Mesendoderm (in vitro differentiated cells): ENCODE measurements around the gene BOK.
"Not testable (repeated sequence)": the region's sequence is repeated elsewhere in the genome, so short reads cannot be mapped to it uniquely, and the experiment has no call there.

Source experiments
- DNase-seq: peaks from one replicate; pipeline ENCODE4 v3.0.0; 2013
- H2AK5ac ChIP-seq: 2 replicates; pipeline ENCODE4 v1.6.1; 2013; ENCODE audit warnings: low read length, inconsistent platforms
- H2BK120ac ChIP-seq: 2 replicates; pipeline ENCODE4 v1.6.1; 2013; ENCODE audit warnings: low read depth, mild to moderate bottlenecking, low read length, moderate library complexity, mixed read lengths
- H2BK15ac ChIP-seq: replicated peaks from 2 replicates; pipeline ENCODE4 v1.6.1; 2013; ENCODE audit warnings: low read depth, mild to moderate bottlenecking, moderate library complexity
- H2BK5ac ChIP-seq: 2 replicates; pipeline ENCODE4 v1.6.1; 2013; ENCODE audit warnings: low read length, inconsistent platforms
- H3K18ac ChIP-seq: 2 replicates; pipeline ENCODE4 v1.6.1; 2013; ENCODE audit warnings: mild to moderate bottlenecking, low read length, mixed read lengths
- H3K23ac ChIP-seq: one replicate; pipeline ENCODE4 v1.6.1; 2013; ENCODE audit warnings: low read length
- H3K27ac ChIP-seq: 2 replicates; pipeline ENCODE4 v1.5.1; 2013; ENCODE audit warnings: low read depth, mild to moderate bottlenecking, inconsistent platforms, low read length, moderate library complexity
- H3K27me3 ChIP-seq: 2 replicates; pipeline ENCODE4 v1.6.1; 2013; ENCODE audit warnings: low read length, control low read depth, mild to moderate bottlenecking, inconsistent platforms; ENCODE audit not compliant: insufficient read depth, poor library complexity
- H3K36me3 ChIP-seq: 2 replicates; pipeline ENCODE4 v1.6.1; 2013; ENCODE audit warnings: low read length, inconsistent platforms; ENCODE audit not compliant: control insufficient read depth, insufficient read depth
- H3K4ac ChIP-seq: one replicate; pipeline ENCODE4 v1.6.1; 2013; ENCODE audit warnings: low read depth, mild to moderate bottlenecking, low read length, moderate library complexity
- H3K4me1 ChIP-seq: 2 replicates; pipeline ENCODE4 v1.6.1; 2013; ENCODE audit warnings: low read depth, low read length, inconsistent platforms; ENCODE audit not compliant: control insufficient read depth
- H3K4me2 ChIP-seq: 2 replicates; pipeline ENCODE4 v1.6.1; 2013; ENCODE audit warnings: low read length
- H3K4me3 ChIP-seq: 2 replicates; pipeline ENCODE4 v1.5.1; 2013; ENCODE audit warnings: mild to moderate bottlenecking, low read length
- H3K56ac ChIP-seq: one replicate; pipeline ENCODE4 v1.6.1; 2013; ENCODE audit warnings: low read length
- H3K79me1 ChIP-seq: 2 replicates; pipeline ENCODE4 v1.6.1; 2013; ENCODE audit warnings: low read length, inconsistent platforms
- H3K79me2 ChIP-seq: 2 replicates; pipeline ENCODE4 v1.6.1; 2013; ENCODE audit warnings: mild to moderate bottlenecking, low read length; ENCODE audit not compliant: control insufficient read depth, insufficient read depth
- H3K9ac ChIP-seq: 2 replicates; pipeline ENCODE4 v1.6.1; 2013; ENCODE audit warnings: low read length, inconsistent platforms
- H4K5ac ChIP-seq: one replicate; pipeline ENCODE4 v1.6.1; 2013; ENCODE audit warnings: low read length
- H4K8ac ChIP-seq: one replicate; pipeline ENCODE4 v1.6.1; 2013; ENCODE audit warnings: low read depth, mild to moderate bottlenecking, control low read depth, low read length, moderate library complexity
- WGBS: extraction: QIAGEN DNeasy Blood & Tissue Kit; methylation state at CpG from one replicate; pipeline ENCODE4 v1.1.7; 2013; ENCODE audit warnings: low lambda C conversion rate, missing lambda C conversion rate; ENCODE audit not compliant: insufficient coverage; ENCODE audit errors: extremely low coverage; 5-methylcytosine and 5-hydroxymethylcytosine counted together

BOK gene

DNA sequence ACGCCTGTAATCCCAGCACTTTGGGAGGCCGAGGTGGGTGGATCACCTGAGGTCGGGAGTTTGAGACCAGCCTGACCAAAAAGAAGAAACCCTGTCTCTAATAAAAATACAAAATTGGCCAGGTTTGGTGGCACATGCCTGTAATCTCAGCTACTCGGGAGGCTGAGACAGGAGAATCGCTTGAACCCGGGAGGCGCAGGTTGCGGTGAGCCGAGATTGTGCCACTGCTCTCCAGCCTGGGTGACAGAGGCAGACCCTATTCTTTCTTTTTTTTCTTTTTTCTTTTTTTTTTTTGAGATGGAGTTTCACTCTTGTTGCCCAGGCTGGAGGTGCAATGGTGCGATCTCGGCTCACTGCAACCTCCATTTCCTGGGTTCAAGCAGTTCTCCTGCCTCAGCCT lies 7.5 kb downstream of the BOK start:
- H3K4me2 ChIP-seq, DNase-seq, H3K27ac ChIP-seq, H3K27me3 ChIP-seq, H4K5ac ChIP-seq, H2BK5ac ChIP-seq, H3K18ac ChIP-seq, H2AK5ac ChIP-seq, H3K36me3 ChIP-seq, H3K4ac ChIP-seq, H2BK120ac ChIP-seq, H4K8ac ChIP-seq, H3K4me1 ChIP-seq, H3K56ac ChIP-seq, H2BK15ac ChIP-seq, H3K4me3 ChIP-seq, H3K79me2 ChIP-seq, H3K9ac ChIP-seq, H3K23ac ChIP-seq: not testable (repeated sequence)
- H3K79me1 ChIP-seq: peaks cover 16% of the 10 kb centered on the region
- no CpG with 5 or more reads among the region's 11 CpGs for WGBS

DNA sequence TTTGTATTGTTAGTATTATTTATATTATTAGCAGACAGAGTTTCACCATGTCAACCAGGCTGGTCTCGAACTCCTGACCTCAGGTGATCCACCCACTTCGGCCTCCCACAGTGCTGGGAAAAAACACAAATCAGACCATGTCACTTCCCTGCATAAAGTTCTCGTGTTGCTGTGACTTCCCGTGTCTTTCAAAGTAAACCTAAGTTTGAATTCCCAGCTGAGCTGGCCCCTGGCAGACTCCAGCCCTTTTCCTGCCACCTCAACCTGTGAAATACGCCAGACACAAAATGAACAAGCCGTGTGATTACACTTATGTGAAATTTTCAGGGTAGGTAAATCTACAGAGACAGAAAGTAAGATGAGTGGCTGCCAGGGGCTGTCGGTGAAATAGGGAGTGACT lies 7.9 kb downstream of the BOK start:
- Histone ChIP-seq H3K79me2 (peaks cover 5% of the 10 kb centered on the region), H2BK5ac (no peak overlapping the region), H3K4me3 (no peak overlapping the region), H4K5ac (no peak overlapping the region), H3K9ac (no peak overlapping the region), H2BK120ac (no peak overlapping the region), H3K18ac (no peak overlapping the region), H4K8ac (no peak overlapping the region), H3K4me2 (no peak overlapping the region), H3K36me3 (peaks cover 1% of the 10 kb centered on the region), H3K4ac (no peak overlapping the region), H3K79me1 (peaks cover 16% of the 10 kb centered on the region), H3K4me1 (no peaks in the 10 kb centered on the region), H3K56ac (no peak overlapping the region), H2AK5ac (no peak overlapping the region), H3K27ac (no peak overlapping the region), H2BK15ac (no peak overlapping the region), H3K23ac (no peak overlapping the region), H3K27me3 (no peaks in the 10 kb centered on the region)
- no CpG with 5 or more reads among the region's 7 CpGs for WGBS
- DNase-seq: no peak

DNA sequence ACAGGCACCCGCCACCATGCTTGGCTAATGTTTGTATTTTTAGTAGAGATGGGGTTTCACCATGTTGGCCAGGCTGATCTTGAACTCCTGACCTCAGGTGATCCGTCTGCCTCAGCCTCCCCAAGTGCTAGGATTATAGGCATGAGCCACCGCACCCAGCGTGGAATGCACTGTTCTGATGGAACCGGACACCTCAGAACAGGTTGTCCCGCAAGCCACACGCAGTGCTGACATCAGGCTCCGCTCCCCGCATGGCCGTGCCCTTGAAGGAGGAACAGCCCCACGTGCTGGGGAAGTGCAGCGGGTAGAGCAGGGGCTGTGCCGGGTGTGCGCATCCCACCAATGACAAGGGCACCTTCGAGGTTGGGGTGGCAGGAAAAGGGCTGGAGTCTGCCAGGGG lies 8.7 kb downstream of the BOK start:
- H3K36me3 ChIP-seq, H3K4ac ChIP-seq, H4K8ac ChIP-seq, H3K56ac ChIP-seq, H4K5ac ChIP-seq, H3K18ac ChIP-seq, H3K4me3 ChIP-seq, H3K4me2 ChIP-seq, H3K79me2 ChIP-seq, H2BK5ac ChIP-seq, H3K23ac ChIP-seq, H3K27me3 ChIP-seq, H2BK120ac ChIP-seq, H3K27ac ChIP-seq, H3K9ac ChIP-seq, H2BK15ac ChIP-seq, DNase-seq, H2AK5ac ChIP-seq, H3K4me1 ChIP-seq: not testable (repeated sequence)
- no CpG with 5 or more reads among the region's 15 CpGs for WGBS
- peaks cover 14% of the 10 kb centered on the region for H3K79me1 ChIP-seq

DNA sequence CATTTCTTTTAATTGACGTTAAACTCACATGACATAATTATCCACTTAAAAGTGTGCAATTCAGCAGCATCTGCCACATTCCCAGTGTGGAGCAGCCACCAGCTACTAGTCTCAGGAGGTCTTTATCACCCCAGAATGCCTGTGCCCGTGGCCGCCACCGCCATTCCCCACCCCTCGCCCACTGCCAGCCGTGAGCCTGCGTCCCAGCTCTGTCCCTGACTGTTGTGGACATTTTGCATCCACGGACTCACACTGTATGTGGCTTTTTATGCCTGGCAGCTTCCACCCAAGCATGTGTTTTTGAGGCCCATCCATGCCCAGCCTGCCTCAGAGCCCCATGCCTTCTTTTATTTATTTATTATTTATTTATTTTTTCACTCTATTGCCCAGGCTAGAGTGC lies 9.2 kb downstream of the BOK start:
- H3K4me3 ChIP-seq: no peak overlapping the region
- no peak overlapping the region for H3K18ac ChIP-seq
- no peak overlapping the region for H3K9ac ChIP-seq
- H4K8ac ChIP-seq: no peak overlapping the region
- H3K27me3 ChIP-seq: no peaks in the 10 kb centered on the region
- WGBS: no CpG with 5 or more reads among the region's 8 CpGs
- no peak overlapping the region for H2BK5ac ChIP-seq
- no peak overlapping the region for H2BK15ac ChIP-seq
- no peaks in the 10 kb centered on the region for H3K4me1 ChIP-seq
- H3K79me2 ChIP-seq: peaks cover under 1% of the 10 kb centered on the region
- H2BK120ac ChIP-seq: no peak overlapping the region
- no peak overlapping the region for H2AK5ac ChIP-seq
- no peak for DNase-seq
- H3K56ac ChIP-seq: no peak overlapping the region
- H3K23ac ChIP-seq: no peak overlapping the region
- H4K5ac ChIP-seq: no peak overlapping the region
- no peak overlapping the region for H3K4me2 ChIP-seq
- no peaks in the 10 kb centered on the region for H3K36me3 ChIP-seq
- peaks cover 11% of the 10 kb centered on the region for H3K79me1 ChIP-seq
- H3K27ac ChIP-seq: no peak overlapping the region
- H3K4ac ChIP-seq: no peak overlapping the region

DNA sequence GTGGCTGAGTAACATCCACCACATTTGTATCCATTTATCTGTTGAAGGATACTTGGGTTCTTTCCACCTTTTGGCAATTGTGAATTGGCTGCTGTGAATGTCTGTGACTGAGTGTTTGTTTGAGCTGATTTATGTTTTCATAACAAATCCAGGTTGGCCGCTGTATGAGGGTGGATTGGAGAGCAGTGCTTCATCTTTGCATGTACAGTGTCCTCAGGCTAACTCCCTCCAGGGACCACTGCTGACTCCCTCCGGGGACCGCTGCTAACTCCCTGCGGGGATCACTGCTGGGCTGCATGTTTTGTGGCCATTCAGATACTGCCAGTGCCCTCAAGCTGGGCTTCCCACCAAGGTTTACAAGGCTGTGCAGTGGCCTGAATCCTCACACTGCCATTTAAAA lies 10.2 kb downstream of the BOK start:
- Histone ChIP-seq H3K18ac (no peak overlapping the region), H3K27ac (no peak overlapping the region), H3K4me2 (no peak overlapping the region), H3K56ac (no peak overlapping the region), H3K36me3 (no peaks in the 10 kb centered on the region), H3K9ac (no peak overlapping the region), H3K4ac (no peak overlapping the region), H3K23ac (no peak overlapping the region), H2AK5ac (no peak overlapping the region), H3K27me3 (no peaks in the 10 kb centered on the region), H3K4me3 (no peak overlapping the region), H3K4me1 (no peaks in the 10 kb centered on the region), H2BK120ac (no peak overlapping the region), H2BK5ac (no peak overlapping the region), H4K8ac (no peak overlapping the region), H3K79me1 (peaks cover 3% of the 10 kb centered on the region), H4K5ac (no peak overlapping the region), H2BK15ac (no peak overlapping the region), H3K79me2 (no peaks in the 10 kb centered on the region)
- WGBS: no CpG with 5 or more reads among the region's 4 CpGs
- no peak for DNase-seq

DNA sequence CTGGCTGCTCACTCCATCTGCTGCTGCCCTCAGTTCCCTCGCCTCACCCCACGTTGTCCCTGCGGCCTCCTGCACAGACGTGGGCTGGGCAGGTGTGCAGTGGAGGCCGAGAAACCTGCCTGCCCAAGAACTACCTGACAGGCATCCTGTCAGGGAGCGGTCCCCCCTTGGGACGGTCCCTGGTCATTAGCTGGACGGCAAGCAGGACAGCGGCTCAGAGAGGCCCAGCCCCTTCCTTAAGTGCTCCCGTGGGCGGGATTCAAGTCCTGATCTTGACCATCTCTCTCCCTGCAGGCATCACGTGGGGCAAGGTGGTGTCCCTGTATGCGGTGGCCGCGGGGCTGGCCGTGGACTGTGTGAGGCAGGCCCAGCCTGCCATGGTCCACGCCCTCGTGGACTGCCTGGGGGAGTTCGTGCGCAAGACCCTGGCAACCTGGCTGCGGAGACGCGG lies 11.3 kb downstream of the BOK start:
- Histone ChIP-seq H3K4ac (no peak overlapping the region), H2BK120ac (no peak overlapping the region), H3K4me3 (no peak overlapping the region), H3K56ac (peak overlapping the region; percentile 34), H4K5ac (no peak overlapping the region), H3K4me1 (no peaks in the 10 kb centered on the region), H3K27me3 (no peaks in the 10 kb centered on the region), H3K27ac (no peak overlapping the region), H3K79me2 (no peaks in the 10 kb centered on the region), H3K4me2 (no peak overlapping the region), H2BK5ac (no peak overlapping the region), H3K18ac (no peak overlapping the region), H4K8ac (no peak overlapping the region), H3K36me3 (no peaks in the 10 kb centered on the region), H2AK5ac (no peak overlapping the region), H2BK15ac (no peak overlapping the region), H3K9ac (peak overlapping the region; percentile 21), H3K23ac (no peak overlapping the region), H3K79me1 (peaks cover 2% of the 10 kb centered on the region)
- WGBS: no CpG with 5 or more reads among the region's 23 CpGs
- DNase-seq: no peak
